KBM-7 (cell line): Measurements from ENCODE around the gene AGFG1.
"Not testable (repeated sequence)": the region's sequence is repeated elsewhere in the genome, so short reads cannot be mapped to it uniquely, and the experiment has no call there.

Experiments used
- DNase-seq: peaks from one replicate; pipeline ENCODE4 v3.0.0-alpha.2; 2015
- in situ Hi-C: fragments of 300-500 bp; cut with MboI; formaldehyde crosslinking; loops from 2 replicates; pipeline ENCODE4 v1.14.3; 2020; ENCODE audit warnings: low sequenced_read_pairs, low pct_unique_long_range_greater_than_20kb, mixed read lengths

The AGFG1 gene

DNA sequence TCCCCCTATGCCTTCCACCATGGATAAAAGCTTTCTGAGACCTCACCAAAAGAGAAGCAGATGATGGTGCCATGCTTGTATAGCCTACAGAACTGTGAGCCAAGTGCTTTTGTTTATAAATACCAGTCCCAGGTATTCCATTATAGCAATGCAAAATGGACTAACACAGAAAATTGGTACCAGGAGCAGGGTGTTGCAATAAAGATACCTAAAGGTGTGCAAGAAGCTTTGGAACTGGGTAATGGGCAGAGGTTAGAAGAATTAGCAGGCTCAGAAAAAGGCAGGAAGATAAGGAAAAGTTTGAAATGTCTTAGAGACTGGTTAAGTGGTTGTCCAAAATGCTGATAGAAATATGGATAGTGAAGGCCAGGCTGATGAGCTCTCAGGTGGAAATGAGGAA, 110.4 kb downstream of the AGFG1 start:
- in situ Hi-C loops, result no loop called here
- no peak for DNase-seq

DNA sequence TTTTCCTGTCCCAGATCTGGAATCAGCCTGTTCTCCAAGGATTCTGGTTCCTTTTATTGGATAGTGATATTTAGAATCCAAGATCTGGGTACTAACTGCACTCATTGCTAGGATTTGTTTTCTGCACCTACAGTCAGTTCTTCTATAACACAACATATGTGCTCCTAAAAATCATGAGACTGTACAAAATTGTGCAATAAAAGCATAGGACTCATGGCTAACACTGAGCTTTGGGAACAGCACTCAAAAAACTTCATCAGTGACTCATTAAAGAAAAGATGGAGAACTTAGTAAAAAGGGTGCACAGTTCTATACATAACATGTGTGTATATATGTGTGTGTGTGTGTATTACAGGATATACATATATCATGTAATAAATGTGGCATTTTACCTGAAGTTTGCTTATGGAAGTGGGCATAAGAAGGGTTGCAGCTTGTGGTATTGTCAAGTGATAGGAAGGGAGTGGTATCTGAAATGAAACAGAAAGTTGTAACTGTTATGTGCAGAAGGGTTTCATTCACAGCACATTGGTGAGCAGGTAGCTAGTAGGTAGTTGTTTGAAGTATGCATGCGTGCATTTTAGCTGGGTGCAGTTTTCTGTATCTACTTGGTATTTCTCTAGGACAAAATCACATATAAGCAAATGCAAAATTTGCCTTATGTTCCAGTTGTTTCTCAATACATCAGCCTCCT, 120.9 kb downstream of the AGFG1 start:
- in situ Hi-C loops, result no loop called here
- DNase-seq, result no peak

DNA sequence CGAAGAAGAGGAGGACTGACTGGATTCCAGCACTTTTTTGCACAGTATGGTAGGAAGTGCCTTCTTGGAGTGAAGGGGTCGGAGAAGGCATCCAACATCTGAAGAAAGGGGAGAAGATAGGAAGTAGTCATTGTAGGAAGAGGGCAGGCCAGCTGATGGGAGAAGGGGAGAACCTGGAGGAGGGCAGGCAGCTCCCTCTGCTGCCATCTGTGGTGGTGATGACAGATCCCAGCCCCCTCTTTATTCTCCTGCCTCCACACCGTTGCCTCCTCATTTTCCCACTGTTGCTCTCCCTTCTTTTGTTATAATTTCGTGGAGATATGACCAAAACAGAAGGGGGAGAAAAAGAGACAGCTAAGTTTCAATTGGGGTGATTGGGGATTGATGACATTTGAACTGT, 123.8 kb downstream of the AGFG1 start:
- in situ Hi-C loops, result no loop called here
- DNase-seq, result no peak

DNA sequence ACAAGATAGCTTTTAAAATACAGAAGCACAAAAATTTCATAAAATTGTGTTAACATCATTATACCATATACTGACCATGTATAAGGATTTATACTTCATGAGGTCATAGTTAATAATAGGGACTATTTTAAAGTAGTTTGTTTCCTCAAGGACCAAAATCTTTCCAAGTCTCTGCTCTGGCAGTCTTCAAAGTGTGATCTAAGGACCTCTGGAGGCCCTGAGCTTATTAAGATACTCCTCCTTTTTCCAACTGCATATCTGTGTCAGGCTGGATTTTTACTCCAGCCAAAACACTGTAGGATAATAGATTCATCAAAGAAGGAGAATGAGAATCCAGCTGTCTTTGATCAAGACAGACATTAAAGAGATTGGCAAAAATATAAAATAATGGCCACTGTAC, 125.1 kb downstream of the AGFG1 start:
- DNase-seq, result no peak
- in situ Hi-C loops, result no loop called here

- in situ Hi-C loops, result no loop called here
- DNase-seq, result no peak
These were observed 126.0 kb downstream of the AGFG1 start for GRCh38 chr2:227597998-227598397.

DNA sequence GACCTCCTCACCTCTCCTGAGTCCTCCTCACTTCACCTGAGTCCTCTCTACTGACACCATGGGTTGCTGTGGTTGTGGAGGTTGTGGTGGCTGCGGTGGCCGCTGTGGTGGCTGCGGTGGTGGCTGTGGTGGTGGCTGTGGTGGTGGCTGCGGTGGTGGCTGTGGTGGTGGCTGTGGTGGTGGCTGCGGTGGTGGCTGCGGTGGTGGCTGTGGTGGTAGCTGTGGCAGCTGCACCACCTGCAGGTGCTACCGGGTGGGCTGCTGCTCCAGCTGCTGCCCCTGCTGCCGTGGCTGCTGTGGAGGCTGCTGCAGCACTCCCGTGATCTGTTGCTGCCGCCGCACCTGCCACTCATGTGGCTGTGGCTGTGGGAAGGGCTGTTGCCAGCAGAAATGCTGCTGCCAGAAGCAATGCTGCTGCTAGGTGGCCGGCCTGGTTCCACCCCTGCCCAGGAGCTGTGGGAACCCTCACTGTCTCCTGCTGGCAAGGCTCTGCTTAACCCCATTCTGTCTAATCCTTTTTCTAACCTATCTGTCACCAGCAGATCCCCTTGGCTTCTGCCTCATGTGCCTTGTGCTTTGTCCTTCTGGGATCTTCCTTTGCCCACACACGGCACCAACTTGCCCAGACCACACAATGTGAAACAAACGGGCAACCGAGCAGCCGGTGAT, 127.0 kb downstream of the AGFG1 start, which contains the start of gene SCYGR2:
SCYGR2 (plus strand) TSS at position 59 of the 669 bp plus-strand sequence; CDS start at position 59, 0 bp downstream.
- DNase-seq, in situ Hi-C loops: not testable (repeated sequence)

DNA sequence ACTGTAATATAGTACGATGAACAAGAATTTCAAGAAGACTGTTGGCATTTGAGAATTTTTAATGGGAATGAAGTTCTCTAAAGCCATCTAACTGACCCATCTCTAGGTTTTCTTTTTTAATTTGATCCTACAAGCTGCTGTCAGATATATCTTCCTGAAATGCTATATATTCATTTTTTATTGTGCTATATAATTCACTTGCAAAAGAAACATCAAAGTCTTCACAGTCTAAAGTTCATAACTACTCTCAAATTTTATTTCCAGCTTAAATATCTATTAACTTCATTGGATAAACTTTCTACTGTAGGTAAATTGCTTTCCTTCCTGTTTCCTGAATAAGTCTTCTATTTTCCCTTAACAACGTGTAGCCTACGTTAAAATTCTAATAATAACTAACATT, 130.4 kb downstream of the AGFG1 start:
- no peak for DNase-seq

DNA sequence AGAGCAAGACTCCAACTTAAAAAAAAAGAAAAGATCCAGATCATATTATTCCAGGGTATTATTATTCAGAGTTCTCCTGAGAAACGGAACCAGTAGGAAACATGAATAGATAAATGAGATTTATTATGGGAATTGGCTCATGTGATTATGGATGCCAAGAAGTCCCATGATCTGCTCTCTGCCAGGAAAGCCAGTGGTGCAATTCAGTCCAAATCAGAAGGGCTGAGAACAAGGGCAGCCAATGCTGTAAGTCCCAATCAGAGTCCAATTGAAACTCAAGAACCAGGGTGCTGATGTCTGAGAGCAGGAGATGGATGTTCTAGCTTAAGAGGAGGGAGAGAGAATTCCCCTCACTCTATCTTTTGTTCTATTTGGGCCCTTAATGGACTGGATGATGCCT, 134.5 kb downstream of the AGFG1 start:
- DNase-seq, result no peak
- in situ Hi-C loops, result no loop called here

More for the DNA sequence above, 130.4 kb downstream of the AGFG1 start:
- in situ Hi-C loops, result no loop called here

DNA sequence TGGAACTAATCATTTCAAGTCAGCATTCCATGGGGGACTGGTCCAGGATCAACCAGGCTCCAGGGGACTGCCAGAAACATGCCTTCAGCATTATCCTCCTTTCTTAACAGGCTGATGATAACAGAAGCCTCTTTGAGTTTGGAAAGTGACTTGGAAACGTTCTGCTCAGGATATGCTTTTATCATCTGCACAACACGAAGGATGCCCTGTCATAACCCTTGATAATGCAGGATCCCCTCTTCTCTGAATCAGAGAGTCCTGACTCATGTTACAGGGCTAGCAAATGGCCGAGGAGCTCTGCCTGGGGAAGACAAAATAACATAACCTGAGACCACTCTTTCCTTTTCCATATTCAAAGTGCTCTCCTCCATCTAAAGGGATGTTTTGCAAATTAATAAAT, 136.0 kb downstream of the AGFG1 start:
- in situ Hi-C loops, result no loop called here
- DNase-seq, result no peak

- DNase-seq, result peak; percentile 66
- in situ Hi-C loops, result no loop called here
These were observed 136.8 kb downstream of the AGFG1 start for GRCh38 chr2:227608561-227609338.

DNA sequence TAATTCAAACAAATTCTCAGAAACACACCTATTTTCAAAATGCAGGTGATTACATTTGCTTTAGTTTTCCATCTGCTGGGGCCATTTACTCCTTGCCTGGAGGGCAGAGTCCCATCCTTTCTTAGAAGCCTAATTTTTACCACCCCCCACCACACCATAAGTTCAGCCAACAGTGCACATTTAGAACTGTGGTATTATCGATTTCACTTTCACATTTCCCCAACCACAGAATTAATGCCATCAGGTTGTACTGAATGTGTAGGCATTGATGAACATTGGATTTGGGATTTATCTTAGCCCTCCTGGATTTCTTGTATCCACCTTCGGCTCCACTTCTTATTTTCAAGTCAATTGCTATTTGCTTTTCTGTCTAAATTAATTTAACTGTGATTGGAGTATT, 138.2 kb downstream of the AGFG1 start:
- DNase-seq, result no peak
- in situ Hi-C loops, result no loop called here
